Cardiac muscle cell (in vitro differentiated cells and primary cell): ENCODE data around the gene CHRNB4. TPM values are rescaled to one million over a fixed set of nuclear protein-coding genes. Genes with fewer than 3 reads are reported as not detected.
A peak's percentile ranks its signal among the peaks of the same experiment; 100 is the strongest.
"Not testable (repeated sequence)": the region's sequence is repeated elsewhere in the genome, so short reads cannot be mapped to it uniquely, and the experiment has no call there.

ENCODE experiments used
- DNase-seq, 2 donors: peaks; one replicate each; pipeline versions ENCODE4 v3.0.0 to v3.0.0-alpha.2; 2010 to 2017; ENCODE audit warnings: low read depth in 1 of 2, low spot score in 1 of 2
- H3K27ac ChIP-seq: fragments of 200-600 bp; sonication (generic); 2 replicates; pipeline ENCODE4 v1.5.1; 2016
- H3K27me3 ChIP-seq: fragments of 200-600 bp; sonication (generic); 2 replicates; pipeline ENCODE4 v1.6.0; 2016; ENCODE audit warnings: control low read depth
- H3K36me3 ChIP-seq: fragments of 200-600 bp; sonication (generic); 2 replicates; pipeline ENCODE4 v1.5.1; 2016; ENCODE audit warnings: control low read depth
- H3K4me1 ChIP-seq: fragments of 200-600 bp; sonication (generic); 2 replicates; pipeline ENCODE4 v1.8.1; 2017; ENCODE audit warnings: low read depth, mild to moderate bottlenecking, mixed run types
- H3K4me3 ChIP-seq: fragments of 200-600 bp; sonication (generic); 2 replicates; pipeline ENCODE4 v1.5.1; 2016; ENCODE audit warnings: mild to moderate bottlenecking
- H3K9me3 ChIP-seq: fragments of 200-600 bp; sonication (generic); 2 replicates; pipeline ENCODE4 v1.5.1; 2017; ENCODE audit warnings: low read depth, mild to moderate bottlenecking, control low read depth
- polyA plus RNA-seq: library from polyadenylated mRNA; unstranded; fragments of >200 nt; fragmentation: Nextera tagmentation; extraction: Ambion mirVana; gene quantifications from 2 replicates; pipeline ENCODE4 v1.2.1, GENCODE V29; 2016
- total RNA-seq: library from RNA; depleted of rRNA; stranded (reverse); fragments of >200 nt; gene quantifications from 2 replicates; pipeline ENCODE4 v1.2.3, GENCODE V29; 2016
- TF ChIP-seq, protein P1 (sequence below): IDR thresholded peaks from 2 replicates; pipeline ENCODE4 v1.5.1; 2012; ENCODE audit warnings: low read depth, mild to moderate bottlenecking, low read length

Gene CHRNB4, protein sequence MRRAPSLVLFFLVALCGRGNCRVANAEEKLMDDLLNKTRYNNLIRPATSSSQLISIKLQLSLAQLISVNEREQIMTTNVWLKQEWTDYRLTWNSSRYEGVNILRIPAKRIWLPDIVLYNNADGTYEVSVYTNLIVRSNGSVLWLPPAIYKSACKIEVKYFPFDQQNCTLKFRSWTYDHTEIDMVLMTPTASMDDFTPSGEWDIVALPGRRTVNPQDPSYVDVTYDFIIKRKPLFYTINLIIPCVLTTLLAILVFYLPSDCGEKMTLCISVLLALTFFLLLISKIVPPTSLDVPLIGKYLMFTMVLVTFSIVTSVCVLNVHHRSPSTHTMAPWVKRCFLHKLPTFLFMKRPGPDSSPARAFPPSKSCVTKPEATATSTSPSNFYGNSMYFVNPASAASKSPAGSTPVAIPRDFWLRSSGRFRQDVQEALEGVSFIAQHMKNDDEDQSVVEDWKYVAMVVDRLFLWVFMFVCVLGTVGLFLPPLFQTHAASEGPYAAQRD
- total RNA-seq (0.14 and 0.57 TPM in 2 replicates), polyA plus RNA-seq (0.67 TPM in 1 of 2 replicates, not detected in the other)

DNA sequence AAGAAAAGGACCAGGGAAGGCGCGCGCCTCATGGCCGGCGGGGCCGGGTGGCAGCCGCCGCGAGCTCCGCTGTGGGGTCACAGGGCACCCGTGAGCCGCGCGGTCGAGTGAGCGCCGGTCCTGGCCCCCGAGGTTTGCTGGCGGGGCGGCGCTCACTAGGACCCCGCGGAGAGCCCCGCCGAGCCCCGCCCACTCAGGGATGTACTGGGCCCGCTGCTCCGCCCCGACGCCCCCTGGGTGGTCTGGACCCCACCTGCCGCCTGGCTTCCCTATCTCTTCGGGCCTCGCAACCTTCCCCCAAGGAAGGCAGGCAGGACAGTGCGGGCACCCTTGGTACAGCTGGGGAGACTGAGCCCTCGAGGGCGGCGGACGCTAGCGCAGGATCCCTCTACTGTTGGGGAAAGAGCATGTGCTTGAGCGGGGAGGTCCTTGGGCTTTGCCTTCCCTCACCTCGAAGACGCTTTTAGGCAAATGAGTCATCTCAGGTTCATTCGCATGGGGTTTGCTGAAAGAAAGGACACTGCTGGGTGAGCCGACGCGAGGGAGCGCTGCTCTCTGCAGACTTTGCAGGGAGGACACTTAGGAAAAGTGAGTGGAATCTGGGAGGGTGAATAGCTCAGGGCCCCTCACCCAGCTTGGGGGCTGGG is at the start of gene CHRNB4:
Gene CHRNB4, minus strand, starts transcription at position 109 of the 647 bp plus-strand sequence. Its CDS starts 77 bp downstream, at position 32.
- no peaks in the 10 kb centered on the region for H3K9me3 ChIP-seq
- H3K27me3 ChIP-seq: no peaks in the 10 kb centered on the region
- peak within 1 kb of the TSS; percentile 54 for H3K4me3 ChIP-seq
- peaks cover 5% of the 10 kb centered on the region for H3K4me1 ChIP-seq
- no peaks in the 10 kb centered on the region for H3K36me3 ChIP-seq
- TF ChIP-seq, protein P1, sequence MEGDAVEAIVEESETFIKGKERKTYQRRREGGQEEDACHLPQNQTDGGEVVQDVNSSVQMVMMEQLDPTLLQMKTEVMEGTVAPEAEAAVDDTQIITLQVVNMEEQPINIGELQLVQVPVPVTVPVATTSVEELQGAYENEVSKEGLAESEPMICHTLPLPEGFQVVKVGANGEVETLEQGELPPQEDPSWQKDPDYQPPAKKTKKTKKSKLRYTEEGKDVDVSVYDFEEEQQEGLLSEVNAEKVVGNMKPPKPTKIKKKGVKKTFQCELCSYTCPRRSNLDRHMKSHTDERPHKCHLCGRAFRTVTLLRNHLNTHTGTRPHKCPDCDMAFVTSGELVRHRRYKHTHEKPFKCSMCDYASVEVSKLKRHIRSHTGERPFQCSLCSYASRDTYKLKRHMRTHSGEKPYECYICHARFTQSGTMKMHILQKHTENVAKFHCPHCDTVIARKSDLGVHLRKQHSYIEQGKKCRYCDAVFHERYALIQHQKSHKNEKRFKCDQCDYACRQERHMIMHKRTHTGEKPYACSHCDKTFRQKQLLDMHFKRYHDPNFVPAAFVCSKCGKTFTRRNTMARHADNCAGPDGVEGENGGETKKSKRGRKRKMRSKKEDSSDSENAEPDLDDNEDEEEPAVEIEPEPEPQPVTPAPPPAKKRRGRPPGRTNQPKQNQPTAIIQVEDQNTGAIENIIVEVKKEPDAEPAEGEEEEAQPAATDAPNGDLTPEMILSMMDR: peak; percentile 21
- no peak within 1 kb of the TSS for H3K27ac ChIP-seq
- peak; percentile 41 to 82 for DNase-seq

- no peaks in the 10 kb centered on the region for H3K27me3 ChIP-seq
- no peaks in the 10 kb centered on the region for H3K4me1 ChIP-seq
- H3K4me3 ChIP-seq: no peak overlapping the region
- H3K9me3 ChIP-seq: no peaks in the 10 kb centered on the region
- TF ChIP-seq, protein P1: no peak
- no peak for DNase-seq
- no peaks in the 10 kb centered on the region for H3K36me3 ChIP-seq
- H3K27ac ChIP-seq: no peak overlapping the region
Observed at GRCh38 chr15:78689626-78690025, 48.6 kb upstream of the CHRNB4 start.

DNA sequence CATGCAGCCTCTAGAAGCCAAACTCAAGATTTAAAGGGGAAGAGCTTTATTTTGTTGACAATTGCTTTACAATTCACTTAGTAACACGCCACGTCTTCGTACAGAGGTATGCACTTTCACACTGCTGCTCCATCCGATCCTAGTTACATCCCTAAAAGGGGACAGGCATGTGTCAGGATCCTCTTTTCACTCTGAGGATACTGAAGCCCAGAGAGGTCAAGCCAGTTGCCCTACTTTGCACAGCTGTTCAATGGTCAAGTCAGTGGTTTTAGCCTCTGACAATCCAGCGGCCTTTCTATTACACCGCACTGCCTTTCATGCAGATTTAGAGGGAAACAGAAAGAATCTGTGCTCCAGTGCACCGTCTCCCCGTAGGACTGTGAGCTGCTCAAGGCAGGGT is 44.9 kb upstream of the CHRNB4 start:
- Histone ChIP-seq H3K27me3 (no peaks in the 10 kb centered on the region), H3K9me3 (no peaks in the 10 kb centered on the region), H3K4me3 (no peak overlapping the region), H3K27ac (no peak overlapping the region), H3K4me1 (no peaks in the 10 kb centered on the region), H3K36me3 (no peaks in the 10 kb centered on the region)
- DNase-seq: no peak
- TF ChIP-seq, protein P1: no peak

DNA sequence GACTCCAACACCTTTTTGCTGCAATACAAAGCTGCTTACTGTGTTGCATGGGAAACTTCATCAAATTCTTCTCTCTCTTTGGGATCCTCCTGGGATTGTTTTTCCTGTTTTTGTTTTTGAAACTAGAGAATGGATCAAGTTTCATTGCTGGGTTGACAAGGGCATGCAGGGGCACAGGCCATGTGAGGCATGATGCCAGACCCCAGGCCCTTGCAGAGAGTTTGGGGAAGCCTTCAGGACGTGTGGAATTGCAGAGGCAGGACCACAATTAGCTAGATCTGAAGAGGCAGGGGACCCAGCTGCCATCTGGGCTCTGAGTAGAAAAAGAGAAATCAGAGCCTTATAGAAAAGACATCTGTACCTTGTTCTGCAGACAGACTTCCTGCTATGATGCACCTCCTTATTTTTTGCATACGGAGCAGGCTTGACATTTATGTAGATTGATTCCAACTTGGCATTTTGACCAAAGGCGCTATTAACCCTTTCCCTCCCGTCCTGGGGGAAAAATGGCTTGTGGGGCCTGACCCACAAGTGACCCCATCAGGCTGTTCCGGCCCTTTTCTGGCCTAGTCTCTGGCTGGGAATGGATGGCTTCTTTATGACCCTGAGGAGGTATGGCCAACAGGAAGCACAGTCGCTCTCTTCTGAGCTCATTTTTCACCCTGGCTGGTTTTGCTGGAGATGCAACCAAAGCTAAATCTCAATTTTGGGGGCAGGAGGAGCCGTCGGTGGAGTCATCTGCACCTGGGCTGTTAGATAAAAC is 44.3 kb upstream of the CHRNB4 start:
- Histone ChIP-seq H3K4me1 (no peaks in the 10 kb centered on the region), H3K9me3 (no peaks in the 10 kb centered on the region), H3K27ac (no peak overlapping the region), H3K27me3 (no peaks in the 10 kb centered on the region), H3K36me3 (no peaks in the 10 kb centered on the region), H3K4me3 (no peak overlapping the region)
- TF ChIP-seq, protein P1: no peak
- no peak for DNase-seq

- no peaks in the 10 kb centered on the region for H3K36me3 ChIP-seq
- H3K9me3 ChIP-seq: no peaks in the 10 kb centered on the region
- no peaks in the 10 kb centered on the region for H3K27me3 ChIP-seq
- no peak overlapping the region for H3K4me3 ChIP-seq
- H3K4me1 ChIP-seq: no peaks in the 10 kb centered on the region
- DNase-seq: peak in 1 of 2 donors; percentile 7
- TF ChIP-seq, protein P1: no peak
- H3K27ac ChIP-seq: no peak overlapping the region
Observed at GRCh38 chr15:78684657-78685056, 43.6 kb upstream of the CHRNB4 start.

DNA sequence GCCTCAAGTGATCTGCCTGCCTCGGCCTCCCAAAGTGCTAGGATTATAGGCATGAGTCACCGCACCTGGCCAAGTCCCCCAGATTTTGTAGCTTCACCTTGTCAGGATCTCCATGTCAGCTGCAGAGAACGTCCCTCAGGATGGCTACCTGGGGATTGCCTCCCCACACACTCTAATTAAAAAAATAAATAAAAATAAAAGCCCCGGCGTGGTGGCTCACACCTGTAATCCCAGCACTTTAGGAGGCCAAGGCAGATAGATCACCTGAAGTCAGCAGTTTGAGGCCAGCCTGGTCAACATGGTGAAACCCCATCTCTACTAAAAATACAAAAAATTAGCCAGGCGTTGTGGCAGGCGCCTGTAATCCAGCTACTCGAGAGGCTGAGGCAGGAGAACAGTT is 42.6 kb upstream of the CHRNB4 start:
- H3K27ac ChIP-seq, H3K36me3 ChIP-seq, H3K27me3 ChIP-seq, H3K4me3 ChIP-seq, DNase-seq, H3K4me1 ChIP-seq, H3K9me3 ChIP-seq: not testable (repeated sequence)
